ENCODE data around the gene SNX8.
A peak's percentile ranks its signal among the peaks of the same experiment; 100 is the strongest.
"Not testable (repeated sequence)": the region's sequence is repeated elsewhere in the genome, so short reads cannot be mapped to it uniquely, and the experiment has no call there.

Gene SNX8

DNA sequence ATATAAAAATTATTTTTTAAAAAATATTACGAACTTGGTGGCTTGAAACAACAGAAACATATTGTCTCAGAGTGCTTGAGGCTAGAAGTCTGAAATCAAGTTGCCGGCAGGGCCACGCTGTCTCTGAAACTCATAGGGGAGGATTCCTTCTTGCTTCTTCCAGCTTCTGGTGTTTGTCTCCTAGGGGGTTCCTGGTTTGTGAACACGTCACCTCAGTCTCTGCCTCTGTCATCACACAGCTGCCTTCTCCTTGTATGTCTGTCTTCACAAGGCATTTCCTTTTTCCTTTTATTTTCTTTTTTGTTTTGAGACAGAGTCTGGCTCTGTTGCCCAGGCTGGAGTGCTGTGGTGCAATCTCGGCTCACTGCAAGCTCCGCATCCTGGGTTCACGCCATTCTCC lies 12.7 kb upstream of the SNX8 start:
- no peak for DNase-seq (ENCODE audit: low read depth in 3 of 3)

DNA sequence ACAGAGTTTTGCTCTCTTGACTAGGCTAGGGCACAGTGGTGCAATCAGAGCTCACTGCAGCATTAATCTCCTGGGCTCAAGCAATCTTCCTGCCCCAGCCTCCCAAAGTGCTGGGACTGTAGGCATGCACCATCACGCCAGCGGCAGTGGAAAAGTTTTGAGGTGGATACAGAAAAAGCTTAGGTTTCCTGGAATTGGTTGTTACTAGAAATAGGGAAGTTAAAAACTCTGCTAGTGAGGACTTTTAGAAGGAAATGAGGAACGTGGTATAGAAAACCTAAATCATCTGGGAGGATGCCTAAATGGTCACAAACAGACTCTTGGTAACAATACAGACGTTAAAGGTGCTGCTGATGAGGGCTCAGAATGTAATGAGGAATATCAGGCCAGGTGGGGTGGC lies 10.9 kb upstream of the SNX8 start:
- DNase-seq (ENCODE audit: low read depth in 3 of 3) = no peak

DNA sequence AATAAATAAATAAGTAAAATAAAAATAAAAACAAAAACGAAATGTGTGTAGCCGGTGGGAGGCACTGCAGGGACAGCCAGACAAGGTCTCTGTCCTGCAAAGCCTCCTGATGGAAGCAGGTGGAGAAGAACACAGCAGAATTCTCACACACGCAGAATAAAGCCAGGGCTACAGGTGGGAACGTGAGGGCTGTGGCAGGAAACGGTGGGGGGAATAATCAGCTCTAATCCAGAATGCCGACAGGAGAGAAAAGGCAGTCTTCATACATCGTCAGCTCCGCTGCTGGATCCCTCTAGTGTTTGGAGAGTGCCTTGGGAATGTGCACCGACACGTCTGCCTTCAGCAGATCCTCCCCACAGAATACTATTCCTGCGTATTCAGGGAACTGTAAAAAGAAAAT lies 6.8 kb upstream of the SNX8 start:
- no peak for DNase-seq (ENCODE audit: low read depth in 3 of 3)

DNA sequence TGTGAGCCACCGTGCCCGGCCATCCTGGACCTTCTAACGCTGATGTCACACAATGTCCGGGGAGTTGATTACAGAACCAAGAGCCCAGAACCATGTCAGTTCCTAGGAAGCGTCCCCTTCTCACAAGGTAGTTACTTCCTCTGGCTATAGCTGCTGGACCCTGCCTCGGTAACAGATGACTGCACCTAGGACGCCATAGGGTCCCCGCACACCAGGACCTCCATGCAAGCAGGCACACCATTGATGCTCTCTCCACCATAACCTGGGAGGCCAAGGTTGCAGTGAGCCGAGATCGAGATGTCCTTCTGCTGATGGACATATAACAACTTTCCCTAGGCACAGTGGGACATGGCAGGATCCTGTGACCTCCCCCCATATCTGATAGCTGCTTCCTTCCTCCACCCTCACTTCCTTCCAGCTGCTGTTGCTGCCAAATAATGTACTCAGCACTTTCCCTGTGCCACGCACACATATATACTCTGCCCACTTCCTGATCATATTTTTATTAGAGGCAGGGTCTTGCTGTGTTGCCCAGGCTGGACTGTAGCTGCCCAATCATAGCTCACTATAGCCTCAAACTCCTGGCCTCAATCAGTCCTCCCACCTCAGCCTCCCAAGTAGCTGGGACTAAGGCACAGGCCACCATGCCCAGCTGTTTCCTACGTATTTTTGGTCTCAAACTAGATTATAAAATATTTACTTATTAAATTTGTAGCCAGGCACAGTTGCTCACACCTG lies 3.5 kb upstream of the SNX8 start:
- DNase-seq (ENCODE audit: low read depth in 3 of 3) = no peak

DNA sequence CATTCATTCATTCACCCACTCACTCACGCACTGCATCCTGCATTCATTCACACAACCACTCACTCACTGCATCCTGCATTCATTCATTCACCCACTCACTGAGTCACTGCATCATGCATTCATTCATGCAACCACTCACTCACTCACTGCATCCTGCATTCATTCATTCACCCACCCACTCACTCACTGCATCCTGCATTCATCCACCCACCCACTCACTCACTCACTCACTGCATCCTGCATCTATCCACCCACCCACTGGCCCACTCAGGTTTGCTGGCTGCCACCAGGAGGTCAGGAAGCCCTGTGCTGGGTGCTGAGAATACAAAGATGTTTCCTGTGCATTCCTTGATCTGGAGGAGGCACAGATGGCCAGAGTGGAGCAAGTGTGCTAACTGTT lies 2.3 kb upstream of the SNX8 start:
- DNase-seq (ENCODE audit: low read depth in 3 of 3) = no peak

DNA sequence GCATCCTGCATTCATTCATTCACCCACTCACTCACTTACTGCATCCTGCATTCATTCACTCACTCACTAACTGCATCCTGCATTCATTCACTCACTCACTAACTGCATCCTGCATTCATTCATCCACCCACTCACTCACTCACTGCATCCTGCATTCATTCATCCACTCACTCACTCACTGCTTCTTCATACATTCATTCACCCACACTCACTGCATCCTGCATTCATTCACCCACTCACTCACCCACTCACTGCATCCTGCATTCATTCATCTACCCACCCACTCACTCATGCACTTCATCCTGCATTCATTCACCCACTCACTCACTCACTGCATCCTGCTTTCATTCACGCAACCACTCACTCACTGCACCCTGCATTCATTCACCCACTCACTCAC lies 1.5 kb upstream of the SNX8 start:
- DNase-seq (ENCODE audit: low read depth in 3 of 3) = no peak

DNA sequence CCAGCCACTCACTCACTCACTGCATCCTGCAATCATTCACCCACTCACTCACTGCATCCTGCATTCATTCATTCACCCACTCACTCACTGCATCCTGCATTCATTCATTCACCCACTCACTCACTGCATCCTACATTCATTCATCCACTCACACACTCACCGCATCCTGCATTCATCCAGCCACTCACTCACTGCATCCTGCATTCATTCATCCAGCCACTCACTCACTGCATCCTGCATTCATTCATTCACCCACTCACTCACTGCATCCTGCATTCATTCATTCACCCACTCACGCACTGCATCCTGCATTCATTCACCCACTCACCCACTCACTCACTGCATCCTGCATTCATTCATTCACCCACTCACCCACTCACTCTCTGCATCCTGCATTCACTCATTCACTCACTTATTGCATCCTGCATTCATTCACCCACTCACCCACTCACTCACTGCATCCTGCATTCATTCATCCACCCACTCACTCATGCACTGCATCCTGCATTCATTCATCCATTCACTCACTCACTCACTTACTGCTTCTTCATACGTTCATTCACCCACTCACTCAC lies 802 bp upstream of the SNX8 start:
- not testable (repeated sequence) for DNase-seq (ENCODE audit: low read depth in 3 of 3)

DNA sequence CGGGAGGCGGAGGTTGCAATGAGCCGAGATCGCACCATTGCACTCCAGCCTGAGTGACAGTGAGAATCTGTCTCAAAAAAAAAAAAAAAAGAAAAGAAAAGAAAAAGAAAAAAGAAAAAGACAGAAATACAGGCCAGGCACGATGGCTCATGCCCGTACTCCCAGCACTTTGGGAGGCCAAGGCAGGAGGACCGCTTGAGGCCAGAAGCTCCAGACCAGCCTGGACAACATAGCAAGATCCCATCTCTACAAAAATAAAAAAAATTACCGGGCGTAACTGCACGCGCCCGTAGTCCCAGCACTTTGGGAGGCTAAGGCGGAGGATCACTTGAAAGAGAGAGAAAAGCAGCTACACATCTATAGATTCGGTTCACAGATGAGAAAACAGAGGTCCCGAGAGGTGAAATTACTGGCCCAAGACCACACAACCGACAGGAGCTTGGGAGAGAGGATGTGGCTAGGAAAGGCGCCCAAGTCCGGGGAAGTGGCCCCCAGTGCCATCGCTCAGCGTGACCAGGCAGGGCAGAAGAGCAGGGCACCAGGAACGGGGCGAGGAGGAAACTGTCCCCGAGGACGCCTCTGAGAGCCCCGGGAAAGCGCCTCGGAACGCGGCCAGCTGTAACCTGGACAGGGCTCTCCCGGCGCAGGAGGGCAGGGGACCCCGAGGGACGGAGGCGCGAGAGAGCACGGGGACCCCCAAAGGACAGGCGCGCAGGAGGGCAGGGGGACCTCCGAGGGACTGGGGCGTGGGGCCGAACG lies 612 bp downstream of the SNX8 start:
- DNase-seq (ENCODE audit: low read depth in 3 of 3) = peak in 2 of 3 experiments; percentile 1 to 5

DNA sequence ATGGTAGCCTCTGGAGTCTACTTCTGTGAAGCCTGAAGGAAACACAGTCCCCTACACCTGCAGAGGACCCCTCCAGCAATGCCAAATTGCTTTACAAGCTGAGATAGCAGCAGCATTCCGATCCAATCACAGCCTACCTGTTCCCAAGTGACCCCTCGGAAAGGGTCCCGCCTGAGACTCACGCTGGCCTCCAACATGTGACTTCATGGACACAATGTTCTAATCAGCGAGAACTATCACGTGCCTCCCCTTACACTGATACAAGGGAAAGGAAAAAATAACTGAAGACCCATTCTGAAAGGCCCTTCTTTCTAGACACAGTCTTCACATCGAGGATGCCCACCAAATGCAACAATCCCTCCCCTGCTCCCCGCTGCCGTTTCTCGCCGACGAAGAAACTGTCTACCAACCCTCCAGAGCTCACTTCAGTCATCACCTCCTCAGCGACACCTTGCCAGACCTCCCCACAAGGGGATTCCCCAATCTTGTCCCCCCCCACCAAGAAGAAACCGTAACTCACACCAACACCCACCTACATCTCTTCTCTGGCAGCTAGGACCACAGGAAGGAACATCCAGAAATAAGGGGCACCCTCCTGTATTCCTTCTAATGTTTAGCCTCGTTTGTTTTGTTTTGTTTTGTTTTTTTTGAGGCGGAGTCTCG lies 1.8 kb downstream of the SNX8 start:
- DNase-seq (ENCODE audit: low read depth in 3 of 3) = no peak

DNA sequence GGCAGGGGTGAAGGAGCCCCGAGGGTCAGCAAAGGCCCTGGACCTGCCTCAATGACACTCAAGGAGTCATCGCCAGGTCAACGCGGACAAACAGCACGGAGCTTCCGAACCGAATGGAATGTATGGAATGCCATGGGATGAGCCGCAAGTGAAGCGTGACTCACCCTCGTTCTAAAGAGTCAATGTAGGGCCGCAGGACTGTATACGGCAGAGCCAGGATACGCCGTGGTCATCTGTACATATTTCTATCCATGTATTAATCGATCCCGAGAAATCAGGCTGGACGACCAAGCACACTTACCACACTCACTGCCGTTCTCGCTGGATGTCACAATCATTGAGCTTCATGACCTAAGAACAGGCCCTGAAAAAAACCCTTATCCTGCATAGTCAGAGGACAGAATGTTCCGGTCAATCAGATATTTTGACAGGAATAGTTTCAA lies 4.3 kb downstream of the SNX8 start:
- no peak for DNase-seq (ENCODE audit: low read depth in 3 of 3)

DNA sequence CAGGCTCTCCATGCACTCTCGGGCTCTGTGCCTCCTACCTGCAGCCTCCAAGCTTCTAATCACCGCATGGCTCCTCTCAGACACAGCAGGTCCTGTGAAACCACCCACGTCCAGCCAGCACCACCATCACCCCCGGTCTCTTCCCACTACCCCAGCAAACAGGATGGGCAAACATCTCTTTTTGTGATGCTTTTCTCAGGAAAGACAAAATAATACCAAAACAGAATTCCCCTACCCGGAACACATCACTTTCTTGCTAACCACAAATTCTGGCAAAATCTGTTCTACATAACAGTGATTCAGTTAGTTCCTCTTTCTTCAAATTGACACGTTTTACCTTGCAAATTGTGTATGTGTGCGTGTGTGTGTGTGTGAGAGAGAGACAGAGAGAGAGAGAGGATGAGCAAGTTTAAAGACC lies 6.5 kb downstream of the SNX8 start:
- DNase-seq (ENCODE audit: low read depth in 3 of 3) = no peak

DNA sequence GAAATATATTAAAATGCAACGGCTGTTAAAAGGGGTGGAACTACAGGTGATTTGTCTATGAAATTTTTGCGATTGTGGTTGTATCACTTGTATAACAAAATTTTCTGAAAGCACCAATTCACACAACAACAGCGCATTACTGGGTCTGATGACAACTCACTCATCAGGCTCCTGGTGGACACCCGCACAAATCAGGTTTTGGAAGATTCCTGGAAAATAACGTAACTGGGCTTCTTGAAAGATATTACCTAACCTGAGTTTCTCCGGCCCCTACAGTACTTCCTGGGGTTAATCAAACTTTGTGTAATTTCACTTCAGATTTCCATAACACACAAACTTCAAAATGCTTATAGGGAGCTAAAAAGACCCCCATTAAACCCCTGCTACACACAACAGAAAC lies 7.6 kb downstream of the SNX8 start:
- DNase-seq (ENCODE audit: low read depth in 3 of 3) = no peak

DNA sequence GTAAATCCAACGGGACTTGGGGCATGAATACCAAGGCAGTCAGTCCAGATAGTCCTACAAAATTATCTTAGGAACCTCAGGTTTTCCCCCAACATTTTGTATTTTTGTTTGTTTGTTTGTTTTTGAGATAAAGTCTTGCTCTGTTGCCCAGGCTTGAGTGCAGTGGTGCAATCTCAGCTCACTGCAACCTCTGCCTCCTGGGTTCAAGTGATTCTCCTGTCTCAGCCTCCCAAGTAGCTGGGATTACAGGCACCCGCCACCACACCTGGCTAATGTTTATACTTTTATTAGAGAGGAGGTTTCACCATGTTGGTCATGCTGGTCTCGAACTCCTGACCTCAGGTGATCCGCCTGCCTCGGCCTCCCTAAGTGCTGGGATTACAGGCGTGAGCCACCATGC lies 9.0 kb downstream of the SNX8 start:
- DNase-seq (ENCODE audit: low read depth in 3 of 3) = not testable (repeated sequence)

DNA sequence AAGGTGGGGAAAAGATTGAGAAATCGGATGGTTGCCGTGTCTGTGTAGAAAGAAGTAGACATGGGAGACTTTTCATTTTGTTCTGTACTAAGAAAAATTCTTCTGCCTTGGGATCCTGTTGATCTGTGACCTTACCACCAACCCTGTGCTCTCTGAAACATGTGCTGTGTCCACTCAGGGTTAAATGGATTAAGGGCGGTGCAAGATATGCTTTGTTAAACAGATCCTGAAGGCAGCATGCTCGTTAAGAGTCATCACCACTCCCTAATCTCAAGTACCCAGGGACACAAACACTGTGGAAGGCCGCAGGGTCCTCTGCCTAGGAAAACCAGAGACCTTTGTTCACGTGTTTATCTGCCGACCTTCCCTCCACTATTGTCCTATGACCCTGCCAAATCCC lies 10.7 kb downstream of the SNX8 start:
- DNase-seq (ENCODE audit: low read depth in 3 of 3) = not testable (repeated sequence)

DNA sequence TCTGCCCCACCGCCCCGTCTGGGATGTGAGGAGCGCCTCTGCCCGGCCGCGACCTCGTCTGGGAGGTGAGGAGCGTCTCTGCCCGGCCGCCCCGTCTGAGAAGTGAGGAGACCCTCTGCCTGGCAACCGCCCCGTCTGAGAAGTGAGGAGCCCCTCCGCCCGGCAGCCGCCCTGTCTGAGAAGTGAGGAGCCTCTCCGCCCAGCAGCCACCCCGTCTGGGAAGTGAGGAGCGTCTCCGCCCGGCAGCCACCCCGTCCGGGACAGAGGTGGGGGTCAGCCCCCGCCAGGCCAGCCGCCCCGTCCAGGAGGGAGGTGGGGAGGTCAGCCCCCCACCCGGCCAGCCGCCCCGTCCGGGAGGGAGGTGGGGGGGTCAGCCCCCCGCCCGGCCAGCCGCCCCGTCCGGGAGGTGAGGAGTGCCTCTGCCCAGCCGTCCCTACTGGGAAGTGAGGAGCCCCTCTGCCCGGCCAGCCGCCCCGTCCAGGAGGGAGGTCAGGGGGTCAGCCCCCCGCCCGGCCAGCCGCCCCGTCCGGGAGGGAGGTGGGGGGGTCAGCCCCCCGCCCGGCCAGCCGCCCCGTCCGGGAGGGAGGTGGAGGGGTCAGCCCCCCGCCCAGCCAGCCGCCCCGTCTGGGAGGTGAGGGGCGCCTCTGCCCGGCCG lies 11.4 kb downstream of the SNX8 start:
- DNase-seq (ENCODE audit: low read depth in 3 of 3) = not testable (repeated sequence)

DNA sequence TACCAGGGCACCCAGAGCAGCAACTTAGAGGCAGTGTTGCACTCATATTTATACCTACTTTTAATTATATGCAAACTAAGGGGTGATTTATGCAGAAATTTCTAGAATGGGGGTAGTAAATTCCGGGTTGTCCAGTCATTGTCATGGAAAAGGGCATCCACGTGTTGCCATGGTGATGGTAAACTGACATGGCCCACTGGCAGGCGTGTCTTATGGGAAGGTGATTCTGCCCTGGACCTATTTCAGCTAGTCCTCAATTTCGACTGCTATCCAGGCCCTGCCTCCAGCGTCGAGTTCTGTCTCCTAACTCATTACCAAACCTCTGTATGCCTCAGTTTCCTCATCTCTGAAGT lies 12.8 kb downstream of the SNX8 start:
- DNase-seq (ENCODE audit: low read depth in 3 of 3) = no peak

DNA sequence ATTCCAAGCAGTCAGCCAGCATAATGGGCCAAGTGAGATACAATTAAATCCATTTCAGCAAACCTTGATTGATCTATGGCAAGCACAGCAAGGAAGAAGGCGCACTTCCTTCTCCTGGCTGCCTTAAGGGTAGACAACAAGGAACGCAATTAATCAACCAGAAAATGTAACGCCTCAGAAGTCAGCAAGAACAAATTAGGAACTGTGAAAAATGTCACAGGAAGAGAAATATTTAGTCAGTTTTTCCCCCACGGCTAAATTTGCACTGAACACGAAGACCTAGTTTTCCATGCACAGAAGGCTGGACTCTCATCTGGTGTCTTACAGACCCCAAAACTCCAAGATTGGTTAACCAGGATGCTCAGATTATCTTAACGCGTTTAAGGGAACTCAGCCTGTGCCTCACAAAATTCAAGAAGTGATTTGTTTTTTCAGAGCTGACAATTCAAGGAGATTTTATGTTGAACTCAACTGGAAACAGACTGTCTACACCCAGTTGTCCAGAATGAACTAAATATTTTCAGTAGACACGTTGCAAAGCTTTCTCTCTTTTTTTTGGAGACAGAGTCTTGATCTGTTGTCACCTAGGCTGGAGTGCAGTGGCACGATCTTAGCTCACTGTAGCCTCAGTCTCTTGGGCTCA lies 14.2 kb downstream of the SNX8 start:
- no peak for DNase-seq (ENCODE audit: low read depth in 3 of 3)

DNA sequence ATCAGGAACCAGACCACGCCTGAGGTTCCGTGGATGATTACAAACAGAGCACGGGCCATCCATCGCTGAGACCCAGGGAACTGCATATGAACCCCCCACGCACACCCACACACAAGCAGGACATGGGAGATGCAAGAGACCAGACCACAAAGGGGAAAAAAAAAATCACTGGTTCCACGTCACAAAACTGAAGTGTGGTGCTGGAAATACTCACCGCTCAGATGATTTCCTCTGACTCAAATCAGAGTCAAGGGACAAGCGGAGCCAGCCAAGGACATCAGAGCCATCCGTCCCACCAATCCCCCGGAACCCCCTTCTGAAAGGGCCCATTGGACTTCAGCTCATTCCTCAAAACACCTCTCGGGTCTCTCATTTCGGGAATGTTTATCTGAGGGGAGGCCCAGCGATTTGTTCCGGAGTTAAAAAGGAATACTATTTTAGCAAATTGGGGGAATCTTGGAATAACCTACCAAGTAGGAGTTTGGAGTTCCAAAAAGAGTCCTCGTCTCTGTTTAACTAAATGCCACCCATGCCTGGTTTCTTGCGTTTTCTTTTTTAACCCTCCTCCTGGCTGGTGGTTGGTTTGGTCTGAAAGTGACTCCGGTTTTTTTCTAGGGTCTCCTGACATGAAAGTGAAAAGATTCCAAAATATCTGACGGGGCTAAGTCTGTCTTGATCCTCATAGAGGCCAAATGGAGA lies 15.0 kb downstream of the SNX8 start:
- DNase-seq (ENCODE audit: low read depth in 3 of 3) = peak in 1 of 3 experiments; percentile 16

DNA sequence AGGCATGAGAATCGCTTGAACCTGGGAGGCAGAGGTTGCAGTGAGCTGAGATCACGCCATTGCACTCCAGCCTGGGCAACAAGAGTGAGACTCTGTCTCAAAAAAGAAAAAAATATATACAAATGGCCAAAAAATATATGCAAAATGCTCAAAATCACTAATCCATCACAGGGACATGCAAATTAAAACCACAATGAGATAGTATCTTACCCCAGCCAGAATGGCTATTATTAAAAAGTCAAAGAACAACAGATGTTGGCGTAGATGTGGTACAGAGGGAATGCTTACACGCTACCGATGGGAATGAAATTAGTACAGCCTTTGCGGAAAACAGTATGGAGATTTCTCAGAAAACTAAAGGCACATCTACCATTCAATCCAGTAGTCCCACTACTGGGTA lies 17.4 kb downstream of the SNX8 start:
- DNase-seq (ENCODE audit: low read depth in 3 of 3) = no peak

DNA sequence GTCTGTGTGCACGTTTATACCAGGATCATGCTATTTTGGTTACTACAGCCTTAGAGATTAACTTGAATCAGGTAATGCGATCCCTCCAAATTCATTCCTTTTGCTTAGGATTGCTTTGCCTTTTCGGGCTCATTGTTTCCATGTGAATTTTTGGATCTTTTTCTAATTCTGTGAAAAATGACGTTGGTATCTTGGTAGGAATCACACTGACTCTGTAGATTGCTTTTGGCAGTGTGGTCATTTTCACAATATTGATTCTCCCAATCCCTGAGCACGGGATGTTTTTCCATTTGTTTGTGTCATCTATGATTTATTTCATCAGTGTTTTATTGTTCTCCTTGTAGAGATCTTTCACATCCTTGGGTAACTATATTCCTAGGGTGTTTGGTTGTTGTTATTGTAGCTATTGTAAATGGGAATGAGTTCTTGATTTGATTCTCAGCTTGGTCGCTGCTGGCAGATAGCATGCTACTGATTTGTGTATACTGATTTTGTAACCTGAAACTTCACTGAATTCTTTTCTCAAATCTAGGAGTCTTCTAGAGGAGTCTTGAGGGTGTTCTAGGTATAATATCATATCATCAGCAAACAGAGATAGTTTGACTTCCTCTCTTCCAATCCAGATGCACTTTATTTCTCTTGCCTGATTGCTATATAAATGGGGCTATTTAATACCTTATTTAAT lies 18.2 kb downstream of the SNX8 start:
- DNase-seq (ENCODE audit: low read depth in 3 of 3) = no peak
